ENCODE measurements around the gene PTPRD. TPM values are rescaled to one million over a fixed set of nuclear protein-coding genes. Genes with fewer than 3 reads are reported as not detected.

PTPRD gene
- total and polyA plus RNA-seq, 9 of the 15 experiments (the other 6 are each of a cell fraction or from before 2014, with no cell fraction given) = 0.11 TPM; not detected in 8

GRCh38 chr9:9754186-9754585 lies 858.6 kb downstream of the PTPRD start:
- CTCF ChIA-PET (ENCODE audit: low intra/inter-chr PET ratio) = no interaction called here
- FAIRE-seq = no peak
- intact Hi-C loops (cut with micrococcal nuclease) = no loop called here

DNA sequence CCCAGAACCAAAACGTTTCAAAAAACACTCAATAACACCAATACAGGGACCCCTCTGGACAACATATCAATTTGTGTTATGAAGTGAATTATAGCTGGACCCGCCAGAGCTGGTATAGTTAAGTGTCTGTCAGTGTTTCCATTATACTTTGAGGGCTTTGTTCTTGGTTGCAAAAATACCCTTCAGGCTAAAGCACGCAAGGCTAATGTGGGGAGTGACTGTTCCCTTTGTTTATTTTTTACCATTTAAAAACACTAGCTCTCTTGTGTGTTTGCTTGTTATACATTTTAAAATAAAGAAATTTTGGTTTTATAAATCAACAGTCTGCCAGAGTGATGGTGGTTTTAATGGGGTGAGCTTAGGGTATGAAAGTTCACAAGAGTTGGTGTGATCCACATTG lies 859.5 kb downstream of the PTPRD start:
- no peaks in the 10 kb centered on the region for H4K20me1 ChIP-seq (replicated peaks; ENCODE audit: control insufficient read depth, insufficient read depth, low read length)
- H3K36me3 ChIP-seq (ENCODE audit: control insufficient read depth, insufficient read depth, low read length) = no peaks in the 10 kb centered on the region
- H3K27ac ChIP-seq (ENCODE audit: extremely low read depth, low read depth, low read length) = no peak overlapping the region
- ATAC-seq = no peak
- no peaks in the 10 kb centered on the region for H3K4me1 ChIP-seq (replicated peaks in 1 of 2; ENCODE audit: control insufficient read depth in 2 of 2, insufficient read depth in 2 of 2, low read length in 2 of 2)
- no peaks in the 10 kb centered on the region for H3K79me2 ChIP-seq (ENCODE audit: control insufficient read depth, insufficient read depth, low read length)
- no peaks in the 10 kb centered on the region for H3K9me1 ChIP-seq (ENCODE audit: control insufficient read depth, insufficient read depth, low read length)
- POLR2A ChIA-PET = no interaction called here
- no peak overlapping the region for H2AFZ ChIP-seq (ENCODE audit: low read depth, low read length)
- H3K4me2 ChIP-seq (ENCODE audit: insufficient read depth, low read length) = no peak overlapping the region
- 0% methylated on average over 3 of the region's 3 CpGs for WGBS (ENCODE audit: insufficient coverage, low coverage, missing lambda C conversion rate)
- no TSS peak for BruUV-seq (replicated peaks)
- CTCF ChIA-PET (ENCODE audit: low intra/inter-chr PET ratio) = no interaction called here
- intact Hi-C loops (cut with micrococcal nuclease) (no loop called here), in situ Hi-C loops (cut with MboI) (no loop called here)
- no peak for DNase-seq (ENCODE audit: extremely low read depth in 1 of 4, low spot score in 3 of 4)
- FAIRE-seq = no peak
- H3K4me3 ChIP-seq = no peak overlapping the region
- no peaks in the 10 kb centered on the region for H3K9me3 ChIP-seq (replicated peaks; ENCODE audit: control insufficient read depth, insufficient read depth, low read depth, low read length)
- H3K9ac ChIP-seq (ENCODE audit: insufficient read depth in 1 of 2, low read depth in 2 of 2, low read length in 2 of 2) = no peak overlapping the region
- H3K27me3 ChIP-seq (ENCODE audit: control insufficient read depth in 2 of 2, insufficient read depth in 2 of 2, low read length in 2 of 2) = no peaks in the 10 kb centered on the region
- TF ChIP-seq ZMIZ1 (IDR thresholded peaks at IDR 0.05; ENCODE audit: low read depth in 2 of 2, low read length in 2 of 2) = no peak
- no peak for TF ChIP-seq SNIP1 (IDR thresholded peaks at IDR 0.05; ENCODE audit: low read depth)
- TF ChIP-seq ATF2 (CRISPR knock-in tag; IDR thresholded peaks at IDR 0.05) = no peak
- no peak for TF ChIP-seq ZKSCAN1 (IDR thresholded peaks at IDR 0.05; ENCODE audit: low read depth, low read length)
- TF ChIP-seq, protein P1, sequence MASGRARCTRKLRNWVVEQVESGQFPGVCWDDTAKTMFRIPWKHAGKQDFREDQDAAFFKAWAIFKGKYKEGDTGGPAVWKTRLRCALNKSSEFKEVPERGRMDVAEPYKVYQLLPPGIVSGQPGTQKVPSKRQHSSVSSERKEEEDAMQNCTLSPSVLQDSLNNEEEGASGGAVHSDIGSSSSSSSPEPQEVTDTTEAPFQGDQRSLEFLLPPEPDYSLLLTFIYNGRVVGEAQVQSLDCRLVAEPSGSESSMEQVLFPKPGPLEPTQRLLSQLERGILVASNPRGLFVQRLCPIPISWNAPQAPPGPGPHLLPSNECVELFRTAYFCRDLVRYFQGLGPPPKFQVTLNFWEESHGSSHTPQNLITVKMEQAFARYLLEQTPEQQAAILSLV (tag; IDR thresholded peaks at IDR 0.05) = no peak

More at GRCh38 chr9:9754186-9754585, 858.6 kb downstream of the PTPRD start:
- in situ Hi-C loops (cut with MboI) = no loop called here
- no peak overlapping the region for H2AFZ ChIP-seq (ENCODE audit: low read depth, low read length)
- no peaks in the 10 kb centered on the region for H3K4me1 ChIP-seq (replicated peaks in 1 of 2; ENCODE audit: control insufficient read depth in 2 of 2, insufficient read depth in 2 of 2, low read length in 2 of 2)
- H3K4me2 ChIP-seq (ENCODE audit: insufficient read depth, low read length) = no peak overlapping the region
- POLR2A ChIA-PET = no interaction called here
- no peak for DNase-seq (ENCODE audit: extremely low read depth in 1 of 4, low spot score in 3 of 4)
- no peaks in the 10 kb centered on the region for H3K27me3 ChIP-seq (ENCODE audit: control insufficient read depth in 2 of 2, insufficient read depth in 2 of 2, low read length in 2 of 2)
- no peak overlapping the region for H3K27ac ChIP-seq (ENCODE audit: extremely low read depth, low read depth, low read length)
- no peak overlapping the region for H3K4me3 ChIP-seq
- no peaks in the 10 kb centered on the region for H3K79me2 ChIP-seq (ENCODE audit: control insufficient read depth, insufficient read depth, low read length)
- H3K9me3 ChIP-seq (replicated peaks; ENCODE audit: control insufficient read depth, insufficient read depth, low read depth, low read length) = no peaks in the 10 kb centered on the region
- no peak for ATAC-seq
- H3K9me1 ChIP-seq (ENCODE audit: control insufficient read depth, insufficient read depth, low read length) = no peaks in the 10 kb centered on the region
- no TSS peak for BruUV-seq (replicated peaks)
- H3K36me3 ChIP-seq (ENCODE audit: control insufficient read depth, insufficient read depth, low read length) = no peaks in the 10 kb centered on the region
- TF ChIP-seq ZNF449 (CRISPR knock-in tag; IDR thresholded peaks at IDR 0.05) (no peak), HNRNPK (IDR thresholded peaks at IDR 0.05; ENCODE audit: low read depth, low read length, poor library complexity, severe bottlenecking) (no peak), NELFE (IDR thresholded peaks at IDR 0.05; ENCODE audit: insufficient read depth, insufficient read length) (no peak)
- H4K20me1 ChIP-seq (replicated peaks; ENCODE audit: control insufficient read depth, insufficient read depth, low read length) = no peaks in the 10 kb centered on the region
- 2% methylated on average over 4 of the region's 4 CpGs for WGBS (ENCODE audit: insufficient coverage, low coverage, missing lambda C conversion rate)
- no peak overlapping the region for H3K9ac ChIP-seq (ENCODE audit: insufficient read depth in 1 of 2, low read depth in 2 of 2, low read length in 2 of 2)
